HG02623 (cell line): ENCODE data around the gene KIFC3.
"Not testable (repeated sequence)": the region's sequence is repeated elsewhere in the genome, so short reads cannot be mapped to it uniquely, and the experiment has no call there.

ENCODE experiments used
- ATAC-seq: cut with Tn5 transposase; IDR thresholded peaks from one replicate; pipeline ENCODE4 v1.9.1; 2021; ENCODE audit warnings: moderate library complexity; ENCODE audit not compliant: unreplicated experiment

KIFC3 gene

GRCh38 chr16:57807252-57807967 lies 5.1 kb upstream of the KIFC3 start:
- ATAC-seq: no peak

GRCh38 chr16:57805176-57805575 lies 2.9 kb upstream of the KIFC3 start:
- ATAC-seq: no peak

GRCh38 chr16:57804111-57804837 lies 2.0 kb upstream of the KIFC3 start:
- ATAC-seq: no peak

GRCh38 chr16:57803134-57803990 lies 1.1 kb upstream of the KIFC3 start:
- no peak for ATAC-seq

GRCh38 chr16:57801809-57802340 lies 416 bp downstream of the KIFC3 start:
- ATAC-seq: no peak

- ATAC-seq: no peak
These were observed 1.0 kb downstream of the KIFC3 start for GRCh38 chr16:57801098-57801808.

GRCh38 chr16:57800200-57801097 lies 1.8 kb downstream of the KIFC3 start:
- no peak for ATAC-seq

GRCh38 chr16:57799600-57800199 lies 2.6 kb downstream of the KIFC3 start:
- ATAC-seq: no peak

GRCh38 chr16:57798953-57799599 lies 3.2 kb downstream of the KIFC3 start:
- no peak for ATAC-seq

- ATAC-seq: no peak
These were observed 4.0 kb downstream of the KIFC3 start for GRCh38 chr16:57798267-57798810.

- ATAC-seq: no peak
These were observed 4.6 kb downstream of the KIFC3 start for GRCh38 chr16:57797526-57798266.

GRCh38 chr16:57797216-57797525 lies 5.1 kb downstream of the KIFC3 start:
- ATAC-seq: no peak

- not testable (repeated sequence) for ATAC-seq
These were observed 6.3 kb downstream of the KIFC3 start for GRCh38 chr16:57796014-57796413.

GRCh38 chr16:57795431-57795878 lies 6.8 kb downstream of the KIFC3 start:
- ATAC-seq: no peak

GRCh38 chr16:57794849-57795430 lies 7.4 kb downstream of the KIFC3 start:
- ATAC-seq: no peak

GRCh38 chr16:57791893-57792461 lies 10.3 kb downstream of the KIFC3 start:
- ATAC-seq: no peak
